Measurements from ENCODE around the gene CST7.
"Not testable (repeated sequence)": the region's sequence is repeated elsewhere in the genome, so short reads cannot be mapped to it uniquely, and the experiment has no call there.

The CST7 gene

DNA sequence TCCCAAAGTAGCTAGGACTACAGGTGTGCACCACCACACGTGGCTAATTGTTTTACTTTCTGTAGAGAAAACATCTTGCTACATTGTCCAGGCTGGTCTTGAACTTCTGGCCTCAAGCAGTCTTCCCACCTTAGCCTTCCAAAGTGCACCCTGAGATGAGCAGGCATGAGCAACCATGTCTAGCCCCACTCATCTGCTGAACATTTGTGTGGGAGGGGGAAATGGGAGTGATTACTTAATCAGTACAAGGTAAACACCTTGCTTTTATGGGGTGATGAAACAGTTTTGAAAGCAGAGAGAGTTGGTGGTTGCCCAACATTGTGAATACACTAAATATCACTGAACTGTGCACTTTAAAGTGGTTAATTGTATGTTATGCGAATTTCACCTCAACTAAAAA is 38.2 kb downstream of the CST7 start:
- FAIRE-seq: no peak

DNA sequence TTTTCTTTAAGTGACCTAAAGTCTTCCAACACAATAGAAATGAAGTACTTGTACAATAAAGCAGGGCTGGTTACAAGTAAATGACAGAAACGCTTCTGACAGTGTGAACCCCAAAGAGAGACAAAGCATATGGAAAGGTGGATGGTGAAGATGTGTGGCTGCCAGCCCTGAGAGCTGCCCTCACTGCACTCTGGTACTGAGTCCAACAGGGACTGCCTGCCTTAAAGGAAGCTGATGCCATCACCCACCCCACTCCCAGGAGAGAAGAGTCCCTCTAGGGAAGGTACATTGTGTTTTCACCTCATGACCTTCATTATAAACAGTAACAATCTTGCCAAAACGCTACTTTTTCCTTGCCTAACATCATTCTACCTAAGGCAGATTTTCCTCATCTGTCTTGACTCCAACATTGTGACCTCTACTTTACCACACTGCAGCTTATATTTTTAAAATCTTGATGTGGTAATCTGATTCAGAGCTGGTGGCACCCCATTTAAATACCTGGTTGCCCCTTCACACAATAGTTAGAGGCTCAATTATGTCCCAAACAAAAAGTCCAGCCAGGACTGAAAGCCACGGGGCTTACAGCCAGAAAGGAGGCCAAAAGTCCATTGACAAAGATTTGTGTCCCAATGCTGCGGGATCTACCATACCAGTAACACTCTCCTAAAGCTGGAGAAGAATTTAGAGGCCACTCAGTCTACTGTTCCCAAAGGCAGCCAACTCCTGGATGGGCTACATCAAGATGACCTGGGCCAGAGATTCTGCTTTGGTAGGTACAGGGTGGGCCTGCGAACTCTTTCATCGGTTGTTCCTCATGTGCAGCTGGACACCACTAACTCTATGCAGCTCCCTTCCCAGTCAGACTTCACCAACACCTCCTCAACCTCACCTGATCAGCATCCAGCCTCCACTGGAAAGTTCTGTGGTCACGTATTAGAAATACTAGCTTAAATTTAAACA is 39.1 kb downstream of the CST7 start:
- FAIRE-seq: no peak

- FAIRE-seq: no peak
These were observed 40.1 kb downstream of the CST7 start for GRCh38 chr20:24989162-24989561.

DNA sequence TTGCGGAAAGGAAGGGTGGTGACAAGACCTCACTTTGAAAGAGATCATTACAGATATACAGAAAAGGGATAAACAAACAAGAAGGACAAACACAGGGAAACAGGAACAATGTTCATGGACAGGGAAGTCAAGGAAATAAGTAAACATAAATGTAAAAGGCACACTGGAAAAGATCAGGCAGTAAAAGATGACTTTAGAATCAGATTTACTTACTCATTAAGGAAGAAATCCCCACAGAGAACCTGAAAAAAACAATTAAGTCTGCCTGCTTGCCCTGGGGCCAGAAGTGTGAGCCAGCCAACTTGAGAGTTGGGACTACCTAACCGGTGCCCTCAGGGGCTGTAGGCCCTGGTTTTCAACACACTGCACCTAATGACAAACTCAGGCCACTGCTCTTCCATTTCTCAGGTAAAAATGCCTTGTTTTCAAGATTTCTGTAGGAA is 41.8 kb downstream of the CST7 start:
- no peak for FAIRE-seq

DNA sequence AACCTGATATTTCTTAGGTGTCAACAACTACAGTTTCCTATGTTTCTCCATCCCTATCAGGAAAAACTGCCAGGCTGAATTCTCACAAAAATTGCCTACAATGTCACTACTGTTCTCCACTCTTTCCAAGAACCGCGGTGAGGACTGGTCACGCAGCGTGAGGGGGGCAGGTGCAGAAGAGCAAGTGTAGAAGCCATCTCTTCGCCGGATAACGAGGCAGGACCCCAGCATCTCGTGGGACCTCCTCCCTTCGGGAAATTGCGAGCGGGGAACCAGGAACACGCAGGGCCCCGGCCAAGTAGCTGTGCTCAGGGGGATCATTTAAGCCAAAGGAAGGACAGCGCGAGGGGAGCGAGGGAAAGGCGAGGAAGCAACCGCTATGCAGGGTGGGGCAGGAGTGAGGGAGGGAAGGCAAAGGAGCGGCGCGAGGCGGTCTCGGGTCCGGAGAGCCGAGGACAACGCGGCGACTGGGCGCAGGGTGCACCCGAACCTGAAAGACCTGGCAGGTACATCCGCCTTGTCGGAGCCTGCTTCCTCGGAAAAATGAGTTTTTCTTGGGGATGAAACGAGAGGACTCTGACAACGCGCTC is 42.9 kb downstream of the CST7 start:
- FAIRE-seq: no peak

GRCh38 chr20:24992487-24993205 is 43.6 kb downstream of the CST7 start, which contains the start of gene APMAP:
TSS of gene APMAP (minus strand) at chr20:24992751. CDS start at chr20:24992688, 63 bp downstream.
- peak; percentile 59 for FAIRE-seq

DNA sequence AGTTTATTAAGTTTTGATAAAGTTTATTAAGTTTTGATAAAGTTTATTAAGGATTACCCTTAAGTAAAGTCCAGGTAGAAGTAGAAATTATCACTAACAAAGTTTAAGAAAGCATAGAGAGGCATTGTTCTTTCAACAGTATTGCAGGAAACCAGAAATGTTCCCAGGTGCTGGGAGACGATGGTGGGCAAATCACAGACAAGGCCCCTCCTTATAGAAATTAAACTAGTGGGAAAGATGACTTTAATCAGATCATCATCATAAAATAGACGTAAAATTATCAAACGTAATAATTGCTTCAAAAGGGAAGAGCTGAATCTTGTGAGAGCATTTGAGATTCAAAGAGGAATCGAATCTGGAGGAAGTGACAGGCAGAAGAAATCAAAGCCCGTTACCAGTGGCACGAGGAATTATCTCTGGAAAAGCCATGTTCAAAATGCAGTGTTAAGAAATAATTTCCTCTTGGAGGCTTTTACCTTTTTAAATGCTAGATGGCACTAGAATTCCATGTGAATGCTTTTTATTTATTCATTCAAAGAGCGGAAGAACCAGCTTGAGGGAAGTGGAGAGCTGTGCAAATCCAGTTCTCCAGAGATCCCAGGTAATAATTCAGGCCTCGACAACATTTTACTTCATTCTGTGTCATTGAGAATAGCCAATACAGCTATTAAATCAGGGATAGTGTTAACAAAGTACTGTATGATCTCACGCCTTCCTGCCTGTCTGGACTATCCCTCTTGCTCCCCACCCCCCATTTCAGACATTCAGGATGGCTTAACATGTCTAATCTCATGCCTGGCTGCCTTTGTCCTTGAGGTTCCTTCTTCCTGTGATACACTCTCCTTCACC is 44.5 kb downstream of the CST7 start:
- FAIRE-seq: no peak

DNA sequence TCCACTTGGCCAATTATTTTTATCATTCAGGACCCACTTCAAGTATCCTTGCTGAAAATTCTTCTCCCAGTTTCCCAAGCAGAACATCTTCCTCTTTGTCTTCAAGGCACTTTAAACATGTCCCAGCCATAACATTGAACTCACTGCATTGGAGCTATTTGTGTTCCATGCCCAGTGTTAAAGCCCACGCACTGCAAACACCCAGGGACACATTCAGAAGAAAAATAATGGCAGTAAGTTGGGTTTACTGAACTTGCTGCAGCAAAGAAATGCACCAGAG is 45.1 kb downstream of the CST7 start:
- no peak for FAIRE-seq

- no peak for FAIRE-seq
These were observed 45.6 kb downstream of the CST7 start for GRCh38 chr20:24994470-24995368.

DNA sequence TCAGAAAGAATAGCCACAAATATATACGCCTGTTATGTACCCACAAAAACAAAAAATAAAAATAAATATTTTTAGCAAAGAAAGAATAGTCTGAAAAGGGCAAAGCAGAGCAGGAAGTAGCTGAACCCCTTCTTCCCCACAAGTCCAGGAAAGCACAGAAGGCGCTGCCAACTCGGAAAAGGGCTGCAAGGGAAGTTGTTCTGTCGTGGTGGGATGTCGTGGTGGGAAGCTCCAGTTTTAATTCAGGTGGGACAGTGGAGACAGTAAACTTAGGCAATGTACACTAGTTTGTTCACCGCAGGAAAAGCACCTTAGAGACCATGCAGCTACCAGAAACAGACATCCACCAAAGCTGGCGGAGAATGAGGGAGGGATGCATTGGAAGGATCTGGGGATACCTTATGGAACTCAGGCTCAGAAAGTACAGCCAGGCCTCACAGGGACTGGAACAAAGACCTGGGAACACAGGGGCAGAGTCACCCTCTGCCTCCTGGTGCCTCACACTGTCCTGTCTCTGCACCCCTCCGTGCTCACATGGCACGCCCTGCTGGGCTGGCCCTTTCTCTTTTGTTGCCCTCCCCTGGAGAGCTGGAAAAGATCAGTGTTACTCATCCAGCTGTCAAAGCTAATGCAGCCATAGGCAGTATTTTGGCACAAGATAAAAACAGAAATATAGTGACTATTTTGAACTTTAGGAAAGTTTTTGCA is 46.8 kb downstream of the CST7 start:
- no peak for FAIRE-seq

DNA sequence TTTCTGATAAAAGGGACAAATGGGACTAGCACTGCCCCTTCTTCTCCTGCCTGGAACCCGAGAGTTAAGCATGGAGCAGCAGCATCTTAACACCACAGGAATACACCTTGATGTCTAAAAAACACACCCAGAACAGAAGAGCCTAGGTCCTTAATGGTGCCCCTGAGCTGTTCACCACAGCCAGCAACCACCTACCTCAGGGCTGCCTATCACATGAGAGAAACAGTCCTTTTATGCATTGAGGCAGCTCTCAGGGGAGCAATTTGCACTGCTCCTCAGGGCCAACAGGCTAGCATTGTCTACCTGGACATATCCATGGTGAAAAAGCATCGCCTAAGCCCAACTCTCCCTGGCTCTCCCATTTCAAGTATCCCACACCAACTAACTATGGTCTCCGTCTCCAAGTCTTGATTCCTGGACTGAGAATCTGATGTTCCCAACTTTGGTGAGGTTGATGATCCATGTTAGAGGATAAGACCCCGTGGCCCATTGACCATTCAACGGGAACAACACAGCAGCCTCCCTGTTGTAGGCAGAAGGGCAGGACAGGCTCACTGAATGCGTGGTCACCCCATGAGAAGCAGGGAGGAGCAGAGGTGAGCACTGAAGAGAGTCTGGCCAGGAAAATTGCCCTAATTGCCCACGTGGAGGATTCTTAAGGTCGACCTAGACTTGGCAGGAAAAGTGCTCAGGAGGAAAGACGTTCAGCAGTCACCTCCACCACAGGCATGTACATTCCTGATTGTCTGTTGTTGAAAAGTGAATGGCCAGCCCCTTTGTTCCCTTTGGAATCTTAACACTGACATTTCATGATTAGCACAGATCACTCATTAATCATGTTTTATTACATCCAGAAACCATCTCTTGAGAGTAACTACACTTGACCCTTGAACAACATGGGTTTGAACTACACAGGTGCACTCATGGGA is 47.6 kb downstream of the CST7 start:
- no peak for FAIRE-seq

GRCh38 chr20:24998121-24998520 is 49.1 kb downstream of the CST7 start:
- FAIRE-seq: no peak

DNA sequence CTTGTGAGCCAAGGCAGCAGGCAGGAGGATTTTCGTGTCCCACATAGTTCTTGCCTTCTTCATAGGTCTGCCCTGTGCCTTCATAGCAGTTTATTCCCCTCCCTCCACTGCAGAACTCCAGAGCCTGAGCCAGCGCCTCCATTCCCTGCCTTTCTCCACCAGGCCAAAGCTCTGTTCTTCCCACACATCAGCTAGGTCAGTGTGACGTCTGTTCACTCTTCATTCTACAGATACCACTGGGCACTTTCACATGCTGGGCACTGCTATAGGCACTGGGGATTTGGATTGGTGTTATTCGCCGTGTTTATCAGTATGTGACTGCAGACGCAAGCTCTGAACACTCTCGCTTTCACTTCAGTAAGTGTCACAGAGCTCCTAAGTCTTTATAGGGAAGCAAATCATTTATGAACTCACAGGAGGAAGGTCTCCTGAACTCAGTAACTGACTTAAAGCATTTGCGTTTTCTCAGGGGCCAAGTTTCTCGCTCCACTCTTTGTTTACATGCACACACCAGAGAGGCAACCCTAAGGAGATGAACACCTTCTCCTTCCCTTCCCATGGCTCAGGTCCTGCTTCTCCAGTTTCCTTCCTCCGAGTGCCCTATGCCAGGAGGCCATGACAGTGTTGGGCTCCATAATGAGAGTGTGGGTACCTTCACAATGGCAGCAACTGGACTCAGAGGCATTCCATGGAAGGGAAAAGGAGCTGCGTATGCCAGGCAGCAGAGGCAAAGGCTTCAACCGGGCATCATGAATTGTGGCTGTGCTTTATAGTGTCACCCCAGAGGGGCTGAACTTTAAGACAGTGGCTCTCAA is 49.8 kb downstream of the CST7 start:
- FAIRE-seq: no peak

- no peak for FAIRE-seq
These were observed 50.5 kb downstream of the CST7 start for GRCh38 chr20:24999568-24999967.

GRCh38 chr20:25000268-25000801 is 51.3 kb downstream of the CST7 start:
- FAIRE-seq: no peak

DNA sequence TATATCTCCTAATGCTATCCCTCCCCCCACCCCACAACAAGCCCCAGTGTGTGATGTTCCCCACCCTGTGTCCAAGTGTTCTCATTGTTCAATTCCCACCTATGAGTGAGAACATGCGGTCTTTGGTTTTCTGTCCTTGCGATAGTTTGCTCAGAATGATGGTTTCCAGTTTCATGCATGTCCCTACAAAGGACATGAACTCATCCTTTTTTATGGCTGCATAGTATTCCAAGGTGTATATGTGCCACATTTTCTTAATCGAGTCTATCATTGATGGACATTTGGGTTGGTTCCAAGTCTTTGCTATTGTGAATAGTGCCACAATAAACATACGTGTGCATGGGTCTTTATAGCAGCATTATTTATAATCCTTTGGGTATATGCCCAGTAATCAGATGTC is 52.3 kb downstream of the CST7 start:
- not testable (repeated sequence) for FAIRE-seq

GRCh38 chr20:25003002-25003401 is 53.9 kb downstream of the CST7 start:
- no peak for FAIRE-seq

DNA sequence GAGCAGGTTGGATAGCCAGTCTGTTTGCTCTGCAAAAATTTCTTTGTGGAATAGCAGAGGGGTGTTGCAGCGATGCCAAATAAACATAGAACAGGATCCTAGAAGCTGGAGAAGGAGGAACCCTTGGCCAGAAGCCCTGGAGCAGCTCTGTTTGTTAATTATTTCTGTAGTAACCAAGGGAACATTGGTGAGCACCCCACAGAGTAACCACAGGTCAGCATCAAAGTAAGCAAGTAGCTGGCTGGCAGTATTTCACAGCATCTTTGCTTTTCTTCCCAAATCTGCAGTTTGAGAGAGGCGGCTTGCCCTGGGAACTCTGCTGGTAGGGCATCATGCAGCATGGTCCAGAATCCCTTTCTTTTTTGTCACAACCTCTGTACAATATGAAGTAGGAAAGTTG is 56.2 kb downstream of the CST7 start:
- FAIRE-seq: no peak

DNA sequence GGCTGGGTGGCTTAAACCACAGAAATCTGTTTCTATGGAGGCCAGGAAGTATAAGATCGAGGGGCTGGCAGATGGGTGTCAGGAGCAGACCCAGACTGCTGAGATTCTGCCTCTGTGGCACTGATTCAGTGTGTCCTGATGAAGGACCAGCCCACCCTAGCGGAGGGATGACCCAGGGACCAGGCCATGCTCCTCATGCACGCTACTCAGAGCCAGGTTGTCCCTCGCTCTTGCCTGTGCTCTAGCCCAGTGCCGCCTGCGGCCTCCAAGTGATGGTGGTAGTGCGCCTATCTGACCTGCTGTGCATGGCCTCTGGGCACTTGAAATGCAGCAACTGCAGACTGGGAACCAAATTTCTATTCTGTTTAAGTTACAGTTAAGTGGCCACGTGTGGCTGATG is 56.6 kb downstream of the CST7 start:
- FAIRE-seq: no peak
